Measurements from ENCODE around the gene TSR3. TPM values are rescaled to one million over a fixed set of nuclear protein-coding genes. Genes with fewer than 3 reads are reported as not detected.

Gene TSR3
- total RNA-seq, 2 donors from 2014 or later = 40.4 to 40.7 TPM

- intact Hi-C loops (cut with DNase I) = no loop called here
- DNase-seq (ENCODE audit: low spot score) = no peak
These were observed 6.4 kb upstream of the TSR3 start for GRCh38 chr16:1357906-1358566.

- no peak for DNase-seq (ENCODE audit: low spot score)
- intact Hi-C loops (cut with DNase I) = no loop called here
These were observed 4.6 kb upstream of the TSR3 start for GRCh38 chr16:1356061-1356900.

GRCh38 chr16:1355591-1355990, 3.9 kb upstream of the TSR3 start:
- DNase-seq (ENCODE audit: low spot score) = no peak
- intact Hi-C loops (cut with DNase I) = no loop called here

DNA sequence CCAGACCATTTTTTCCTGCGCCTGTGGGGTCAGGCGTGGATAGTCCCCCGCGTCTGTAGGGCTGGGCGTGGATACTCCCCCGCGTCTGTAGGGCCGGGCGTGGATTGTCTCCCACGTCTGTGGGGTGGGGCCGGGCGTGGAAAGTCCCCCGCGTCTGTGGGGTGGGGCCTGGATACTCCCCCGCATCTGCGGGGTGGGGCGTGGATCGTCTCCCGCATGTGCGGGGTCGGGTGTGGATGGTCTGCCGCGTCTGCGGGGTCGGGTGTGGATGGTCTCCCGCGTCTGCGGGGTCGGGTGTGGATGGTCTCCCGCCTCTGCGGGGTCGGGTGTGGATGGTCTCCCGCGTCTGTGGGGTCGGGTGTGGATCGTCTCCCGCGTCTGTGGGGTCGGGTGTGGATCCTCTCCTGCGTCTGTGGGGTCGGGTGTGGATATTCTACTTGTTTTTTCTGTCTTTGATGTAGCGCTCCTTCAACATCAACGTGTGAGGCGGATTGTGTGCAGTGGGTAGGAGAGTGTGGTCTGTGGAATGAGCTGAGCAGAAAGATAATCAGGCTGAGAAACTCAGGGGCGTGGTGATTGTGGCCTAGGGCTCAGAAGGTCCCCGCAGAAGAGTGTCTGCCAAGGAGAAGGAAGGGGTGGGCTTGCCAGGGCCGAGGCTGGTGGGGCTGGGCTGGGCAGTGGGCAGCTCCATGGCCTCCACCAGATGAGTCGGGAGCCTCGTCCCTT, 3.3 kb upstream of the TSR3 start:
- no peak for DNase-seq (ENCODE audit: low spot score)
- intact Hi-C loops (cut with DNase I) = no loop called here

DNA sequence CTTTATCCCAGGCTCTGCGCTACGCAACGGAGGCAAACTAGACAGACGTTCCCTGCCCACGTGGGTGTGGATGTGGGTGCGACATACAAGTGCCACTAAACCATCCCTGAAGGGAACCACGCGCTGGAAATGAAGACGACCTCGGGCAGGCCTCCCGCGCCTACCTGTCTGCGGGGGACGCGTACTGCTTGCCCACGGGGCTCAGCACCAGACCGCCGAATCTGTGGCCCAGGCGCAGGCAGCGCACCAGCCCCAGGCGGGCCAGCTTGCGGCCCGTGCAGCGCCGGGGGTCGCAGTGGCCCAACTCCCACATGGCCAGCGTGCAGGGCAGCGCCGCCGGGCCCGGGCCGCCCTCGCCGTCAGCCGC, 480 bp downstream of the TSR3 start:
- intact Hi-C loops (cut with DNase I) = no loop called here
- DNase-seq (ENCODE audit: low spot score) = no peak

- intact Hi-C loops (cut with DNase I) = no loop called here
- no peak for DNase-seq (ENCODE audit: low spot score)
These were observed 987 bp downstream of the TSR3 start for GRCh38 chr16:1350691-1351090.

DNA sequence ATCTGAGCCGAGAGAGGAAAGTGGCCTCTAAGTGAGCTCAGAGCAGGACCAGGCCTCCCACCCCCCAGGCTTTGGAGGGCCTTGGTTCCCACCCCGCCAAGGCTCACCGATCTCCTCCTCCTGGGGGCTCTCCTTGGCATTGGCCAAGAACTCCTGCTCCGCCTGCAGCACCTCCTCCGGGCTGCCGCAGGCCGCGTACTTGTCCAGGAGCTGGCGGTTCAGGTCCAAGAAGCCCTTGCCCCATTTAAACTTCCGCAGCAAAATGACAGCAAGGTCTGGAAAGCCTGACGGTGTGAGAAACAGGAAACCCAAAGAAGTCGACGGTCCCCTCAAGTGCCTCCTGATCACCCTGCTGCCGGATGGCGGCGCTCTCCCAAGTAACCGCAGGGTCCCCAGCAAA, 1.7 kb downstream of the TSR3 start:
- DNase-seq (ENCODE audit: low spot score) = no peak
- intact Hi-C loops (cut with DNase I) = no loop called here

DNA sequence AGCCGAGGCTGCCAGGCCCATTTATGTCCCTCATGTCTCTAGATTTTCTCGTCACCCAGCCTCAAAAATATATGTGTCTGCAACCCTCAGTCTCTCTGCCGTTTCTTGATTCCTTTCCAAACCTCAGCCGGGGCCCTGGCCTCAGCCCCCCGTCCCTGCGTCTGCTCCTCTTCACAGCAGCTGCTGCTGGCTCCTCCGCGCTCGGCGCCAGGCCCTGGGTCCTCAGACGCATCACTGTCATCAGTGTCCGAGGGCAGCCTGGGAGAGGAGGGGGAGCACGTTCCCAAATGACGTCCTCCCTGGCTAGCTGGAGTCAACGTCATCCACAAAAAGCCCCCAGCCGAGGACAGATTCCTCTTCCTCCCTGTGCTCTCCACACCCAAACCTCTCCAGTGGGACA, 2.3 kb downstream of the TSR3 start:
- intact Hi-C loops (cut with DNase I) = no loop called here
- DNase-seq (ENCODE audit: low spot score) = no peak

DNA sequence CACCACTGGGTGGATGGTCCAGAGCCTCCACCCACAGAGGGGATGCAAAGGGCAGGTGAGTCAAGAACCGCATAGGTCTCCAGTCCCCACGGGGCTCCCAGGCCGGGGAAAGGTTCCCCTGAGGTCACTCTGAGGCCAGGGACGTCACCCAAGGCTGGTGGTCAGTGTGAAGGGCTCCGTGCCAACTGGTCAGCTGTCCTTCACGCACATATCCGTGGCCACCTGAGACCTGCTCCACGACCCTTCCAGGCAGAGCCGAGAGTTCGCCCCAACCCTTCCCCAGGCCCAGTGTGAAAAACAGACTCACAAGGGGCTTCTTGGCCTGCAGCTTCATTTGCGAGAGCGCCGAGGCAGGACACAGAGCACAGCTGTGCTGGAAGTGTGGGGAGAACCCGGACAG, 2.8 kb downstream of the TSR3 start:
- DNase-seq (ENCODE audit: low spot score) = no peak
- intact Hi-C loops (cut with DNase I) = no loop called here

DNA sequence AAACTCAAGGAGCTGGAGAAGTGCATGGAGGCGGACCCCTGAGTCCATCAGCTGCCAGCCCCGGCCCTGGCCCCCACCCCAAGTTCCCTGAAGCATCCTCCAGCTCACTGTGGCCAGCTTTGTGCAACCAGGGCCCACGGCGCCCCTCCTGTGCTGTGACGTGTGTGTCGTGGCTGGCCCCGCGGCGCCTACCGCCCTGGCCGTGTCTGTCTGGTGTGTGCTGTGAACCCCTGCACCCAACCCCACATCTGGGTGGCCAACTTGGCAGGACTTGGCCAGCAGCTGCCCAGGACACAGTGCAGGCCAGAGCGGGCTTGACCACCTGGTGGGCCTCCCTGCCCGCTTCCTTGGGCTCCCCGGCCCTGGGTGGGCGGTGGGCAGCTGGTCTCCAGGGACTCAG, 3.2 kb downstream of the TSR3 start:
- intact Hi-C loops (cut with DNase I) = no loop called here
- no peak for DNase-seq (ENCODE audit: low spot score)

DNA sequence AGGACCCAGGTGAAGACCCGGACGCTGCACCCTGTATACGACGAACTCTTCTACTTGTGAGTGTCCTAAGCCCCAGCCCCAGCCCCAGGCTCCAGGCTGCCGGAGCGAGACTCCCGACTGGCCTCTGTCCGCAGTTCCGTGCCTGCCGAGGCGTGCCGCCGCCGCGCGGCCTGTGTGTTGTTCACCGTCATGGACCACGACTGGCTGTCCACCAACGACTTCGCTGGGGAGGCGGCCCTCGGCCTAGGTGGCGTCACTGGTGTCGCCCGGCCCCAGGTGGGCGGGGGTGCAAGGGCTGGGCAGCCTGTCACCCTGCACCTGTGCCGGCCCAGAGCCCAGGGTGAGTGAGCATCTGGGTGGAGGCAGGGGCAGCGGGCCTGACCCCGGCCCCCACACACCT, 3.7 kb downstream of the TSR3 start:
- intact Hi-C loops (cut with DNase I) = no loop called here
- no peak for DNase-seq (ENCODE audit: low spot score)

GRCh38 chr16:1347286-1347855, 4.3 kb downstream of the TSR3 start:
- intact Hi-C loops (cut with DNase I) = no loop called here
- no peak for DNase-seq (ENCODE audit: low spot score)

DNA sequence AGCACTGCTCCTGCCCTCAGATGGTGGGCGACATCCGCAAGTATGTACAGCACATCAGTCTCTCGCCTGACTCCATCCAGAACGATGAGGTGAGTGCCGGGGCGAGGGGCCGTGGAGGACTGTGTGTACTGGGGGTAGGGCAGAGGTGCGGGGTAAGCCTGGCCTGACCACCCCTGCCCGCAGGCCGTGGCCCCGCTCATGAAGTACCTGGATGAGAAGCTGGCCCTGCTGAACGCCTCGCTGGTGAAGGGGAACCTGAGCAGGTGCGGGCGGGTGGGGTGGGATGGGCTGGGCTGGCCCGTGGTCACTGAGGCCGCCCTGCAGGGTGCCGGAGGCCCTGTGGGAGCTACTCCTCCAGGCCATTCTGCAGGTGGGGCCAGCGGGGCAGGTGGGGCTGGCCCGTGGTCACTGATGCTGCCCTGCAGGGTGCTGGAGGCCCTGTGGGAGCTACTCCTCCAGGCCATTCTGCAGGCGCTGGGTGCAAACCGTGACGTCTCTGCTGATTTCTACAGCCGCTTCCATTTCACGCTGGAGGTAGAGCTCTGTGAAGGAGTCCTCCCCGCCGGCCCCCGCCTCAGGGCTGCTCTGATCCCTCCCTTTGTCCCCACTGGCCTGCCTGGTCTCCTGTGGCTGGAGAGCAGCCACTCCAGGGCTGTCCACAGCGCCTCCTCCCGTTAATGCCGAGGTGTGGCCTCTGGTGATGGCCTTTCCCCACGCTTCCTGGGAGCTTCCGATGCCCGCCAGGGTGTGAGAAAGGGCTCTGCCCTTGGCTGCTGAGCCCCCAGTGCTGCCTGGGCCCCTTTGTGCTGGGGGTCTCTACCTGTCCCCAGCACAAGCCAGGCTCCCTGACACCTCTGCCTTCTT, 5.0 kb downstream of the TSR3 start:
- no peak for DNase-seq (ENCODE audit: low spot score)
- intact Hi-C loops (cut with DNase I) = no loop called here

DNA sequence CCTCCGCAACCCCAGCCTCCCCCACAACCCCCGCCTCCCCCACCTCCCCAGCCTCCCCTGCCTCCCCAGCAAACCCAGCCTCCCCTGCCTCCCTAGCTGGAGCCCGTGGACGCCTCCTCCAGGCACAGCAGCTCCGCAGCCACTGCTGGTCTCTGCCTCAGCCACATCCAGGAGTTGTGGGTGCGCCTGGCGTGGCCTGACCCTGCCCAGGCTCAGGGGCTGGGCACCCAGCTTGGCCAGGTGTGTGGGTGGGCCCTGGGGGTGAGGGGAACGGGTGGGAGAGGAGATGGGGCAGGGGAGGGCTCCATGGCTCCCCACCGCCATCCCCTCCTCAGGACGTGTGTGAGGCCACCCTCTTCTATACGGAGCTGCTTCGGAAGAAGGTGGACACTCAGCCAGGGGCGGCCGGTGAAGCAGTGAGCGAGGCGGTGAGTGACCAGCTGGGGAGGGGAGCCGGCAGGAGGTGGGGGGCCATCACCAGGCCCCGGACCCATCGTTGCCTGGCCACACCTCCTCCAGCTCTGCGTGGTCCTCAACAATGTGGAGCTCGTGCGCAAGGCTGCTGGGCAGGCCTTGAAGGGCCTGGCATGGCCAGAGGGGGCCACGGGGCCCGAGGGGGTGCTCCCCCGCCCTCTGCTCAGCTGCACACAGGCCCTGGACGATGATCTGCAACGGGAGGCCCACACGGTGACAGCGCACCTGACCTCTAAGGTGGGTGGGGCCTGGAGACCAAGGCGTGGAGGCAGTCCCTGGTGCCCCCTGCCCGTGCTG, 5.8 kb downstream of the TSR3 start:
- no peak for DNase-seq (ENCODE audit: low spot score)
- intact Hi-C loops (cut with DNase I) = no loop called here

DNA sequence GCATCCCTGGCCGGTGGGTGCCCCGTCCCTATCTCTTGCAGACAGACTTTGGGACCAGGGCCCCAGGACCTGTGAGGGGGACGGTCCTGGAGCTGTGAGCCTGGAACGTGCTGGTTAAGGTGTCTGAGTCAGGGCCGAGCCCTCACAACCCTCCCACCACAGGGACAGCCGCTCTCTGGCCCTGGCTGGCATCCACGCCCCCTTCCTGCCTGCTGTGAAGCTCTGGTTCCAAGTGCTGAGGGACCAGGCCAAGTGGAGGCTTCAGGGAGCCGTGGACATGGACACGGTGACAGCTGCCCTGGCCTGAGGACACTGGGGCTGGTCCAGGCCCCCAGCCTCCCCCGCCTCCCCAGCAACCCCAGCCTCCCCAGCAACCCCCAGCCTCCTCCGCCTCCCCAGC, 6.6 kb downstream of the TSR3 start:
- DNase-seq (ENCODE audit: low spot score) = no peak
- intact Hi-C loops (cut with DNase I) = no loop called here

- intact Hi-C loops (cut with DNase I) = no loop called here
- no peak for DNase-seq (ENCODE audit: low spot score)
These were observed 7.2 kb downstream of the TSR3 start for GRCh38 chr16:1344499-1344898.

DNA sequence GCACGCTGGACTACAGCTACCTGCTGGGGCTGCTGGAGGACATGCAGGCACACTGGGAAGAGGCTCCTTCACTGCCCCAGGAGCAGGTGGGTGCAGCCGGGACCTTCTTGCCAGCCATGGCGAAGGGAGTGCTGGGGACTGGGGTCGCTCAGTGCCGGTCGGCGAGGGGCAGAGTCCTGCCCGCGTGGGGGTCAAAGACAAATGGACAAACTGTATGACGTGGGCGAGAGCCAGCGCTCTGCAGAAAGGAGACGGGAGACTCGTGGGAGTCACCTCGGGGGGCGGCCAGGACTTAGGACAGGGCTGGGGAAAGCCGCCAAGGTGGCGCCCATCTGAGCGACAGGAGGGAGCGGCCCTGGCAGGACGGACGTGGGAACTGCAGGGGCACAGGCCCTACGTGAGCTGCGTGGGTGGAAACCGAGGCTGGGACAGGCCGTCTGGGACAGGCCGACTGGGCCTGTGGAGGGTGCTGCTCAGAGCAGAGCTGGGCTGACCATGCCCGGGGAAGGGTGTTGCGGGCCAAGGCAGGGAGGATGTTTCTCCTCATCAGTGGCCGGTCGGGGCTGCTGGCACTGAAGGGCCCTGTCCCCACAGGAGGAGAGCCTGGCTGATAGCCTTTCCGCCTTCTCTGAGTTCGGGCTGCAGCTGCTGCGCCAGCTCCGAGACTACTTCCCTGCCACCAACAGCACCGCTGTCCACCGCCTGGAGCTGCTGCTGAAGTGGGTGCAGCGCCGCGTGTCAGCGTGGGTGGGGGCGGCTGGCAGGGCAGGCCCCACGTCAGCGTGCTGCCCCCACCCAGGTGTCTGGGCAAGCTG, 8.0 kb downstream of the TSR3 start:
- DNase-seq (ENCODE audit: low spot score) = no peak
- intact Hi-C loops (cut with DNase I) = no loop called here

Measured in posterior vena cava (tissue), 2 donors.